GM23338 (cell line): Measurements from ENCODE around the gene SENP6. TPM values are rescaled to one million over a fixed set of nuclear protein-coding genes. Genes with fewer than 3 reads are reported as not detected.

Experiments used
- ATAC-seq: fragments of 200-7000 bp; cut with Tn5 transposase; 3 replicates; pipeline ENCODE4 v1.9.1; 2020
- DNase-seq: peaks from one replicate; pipeline ENCODE4 v3.0.0-alpha.2; 2015; ENCODE audit warnings: low spot score
- H2AFZ ChIP-seq: fragments of 200-600 bp; sonication (generic); 2 replicates; pipeline ENCODE4 v1.8.0; 2016; ENCODE audit warnings: antibody characterized with exemption, mild to moderate bottlenecking, moderate library complexity
- H3F3A ChIP-seq: fragments of 200-600 bp; sonication (generic); replicated peaks from 2 replicates; pipeline ENCODE4 v1.8.0; 2017; ENCODE audit warnings: antibody characterized with exemption, mixed run types, low read depth
- H3K27ac ChIP-seq: fragments of 200-600 bp; sonication (generic); 2 replicates; pipeline ENCODE4 v1.6.1; 2016; ENCODE audit warnings: low read depth
- H3K27me3 ChIP-seq: fragments of 200-600 bp; sonication (generic); 2 replicates; pipeline ENCODE4 v1.8.0; 2016; ENCODE audit warnings: mild to moderate bottlenecking, mixed run types, moderate library complexity; ENCODE audit not compliant: insufficient read depth
- H3K36me3 ChIP-seq: fragments of 200-600 bp; sonication (generic); 2 replicates; pipeline ENCODE4 v1.8.0; 2016; ENCODE audit warnings: mild to moderate bottlenecking; ENCODE audit not compliant: insufficient read depth
- H3K4me1 ChIP-seq: fragments of 200-600 bp; sonication (generic); 2 replicates; pipeline ENCODE4 v1.8.0; 2016; ENCODE audit warnings: mild to moderate bottlenecking, moderate library complexity; ENCODE audit not compliant: insufficient read depth
- H3K4me2 ChIP-seq: fragments of 200-600 bp; sonication (generic); 2 replicates; pipeline ENCODE4 v1.7.1; 2017; ENCODE audit warnings: mixed run types
- H3K4me3 ChIP-seq: fragments of 200-600 bp; sonication (generic); 2 replicates; pipeline ENCODE4 v1.6.1; 2016; ENCODE audit warnings: mixed run types
- H3K79me2 ChIP-seq: fragments of 200-600 bp; sonication (generic); replicated peaks from 2 replicates; pipeline ENCODE4 v1.8.0; 2017; ENCODE audit warnings: mild to moderate bottlenecking; ENCODE audit not compliant: insufficient read depth
- H3K9me2 ChIP-seq: fragments of 200-600 bp; sonication (generic); 2 replicates; pipeline ENCODE4 v1.8.0; 2017; ENCODE audit not compliant: insufficient read depth
- H4K20me1 ChIP-seq: fragments of 200-600 bp; sonication (generic); replicated peaks from 2 replicates; pipeline ENCODE4 v1.8.0; 2017; ENCODE audit warnings: mild to moderate bottlenecking; ENCODE audit not compliant: insufficient read depth
- H3K27ac Mint-ChIP-seq: 2 replicates; pipeline ENCODE4 v1.8.0; 2020; ENCODE audit warnings: inconsistent platforms, mild to moderate bottlenecking, moderate library complexity, mixed read lengths
- H3K27me3 Mint-ChIP-seq: 3 replicates; pipeline ENCODE4 v1.8.0; 2022; ENCODE audit warnings: low read depth, mild to moderate bottlenecking, moderate library complexity, mixed read lengths, inconsistent platforms; ENCODE audit not compliant: insufficient read depth, poor library complexity
- H3K36me3 Mint-ChIP-seq: 3 replicates; pipeline ENCODE4 v1.8.0; 2021; ENCODE audit warnings: low read depth, mild to moderate bottlenecking, inconsistent platforms, moderate library complexity, mixed read lengths
- H3K4me1 Mint-ChIP-seq: 3 replicates; pipeline ENCODE4 v1.8.0; 2020; ENCODE audit warnings: mild to moderate bottlenecking, inconsistent platforms, mixed read lengths
- H3K4me3 Mint-ChIP-seq: 3 replicates; pipeline ENCODE4 v1.8.0; 2021; ENCODE audit warnings: moderate library complexity, mild to moderate bottlenecking, inconsistent platforms, mixed read lengths
- H3K9me3 Mint-ChIP-seq: 3 replicates; pipeline ENCODE4 v1.8.0; 2020; ENCODE audit warnings: moderate library complexity, mild to moderate bottlenecking, inconsistent platforms, mixed read lengths
- CREB1 ChIP-seq: fragments of 250-450 bp; sonication (Bioruptor Pico); IDR thresholded peaks from 2 replicates; pipeline ENCODE4 v1.5.0; 2020; ENCODE audit warnings: low read depth, mild to moderate bottlenecking, moderate library complexity
- CTCF ChIP-seq, 2 experiments: fragments of 200-600 bp in 1 of 2; sonication (generic) in 1 of 2; conservative IDR thresholded peaks; 2 replicates each; pipeline versions ENCODE4 v1.5.1 to v1.6.1; 2016 to 2017; ENCODE audit warnings: antibody characterized with exemption in 2 of 2, low read depth in 2 of 2, mild to moderate bottlenecking in 2 of 2, moderate library complexity in 1 of 2
- ETS1 ChIP-seq: IDR thresholded peaks from 2 replicates; pipeline ENCODE4 v1.6.1; 2016; ENCODE audit warnings: antibody characterized with exemption
- EZH2 ChIP-seq: fragments of 200-600 bp; sonication (generic); IDR thresholded peaks from one replicate; pipeline ENCODE4 v1.8.0; 2017; ENCODE audit warnings: antibody characterized with exemption, mild to moderate bottlenecking, low read depth; ENCODE audit not compliant: unreplicated experiment
- EZH2phosphoT487 ChIP-seq: fragments of 200-600 bp; sonication (generic); IDR thresholded peaks from one replicate; pipeline ENCODE4 v1.8.1; 2018; ENCODE audit warnings: antibody characterized with exemption; ENCODE audit not compliant: unreplicated experiment
- JUNB ChIP-seq: IDR thresholded peaks from one replicate; pipeline ENCODE4 v1.6.1; 2016; ENCODE audit warnings: antibody characterized with exemption; ENCODE audit not compliant: unreplicated experiment
- NANOG ChIP-seq: IDR thresholded peaks from 2 replicates; pipeline ENCODE4 v1.6.1; 2016; ENCODE audit warnings: antibody characterized with exemption, borderline replicate concordance
- POLR2AphosphoS5 ChIP-seq: IDR thresholded peaks from 2 replicates; pipeline ENCODE4 v1.6.1; 2016; ENCODE audit warnings: antibody characterized with exemption, low read depth
- REST ChIP-seq: IDR thresholded peaks from one replicate; pipeline ENCODE4 v1.6.1; 2018; ENCODE audit warnings: antibody characterized with exemption; ENCODE audit not compliant: unreplicated experiment
- STAT1 ChIP-seq: IDR thresholded peaks from one replicate; pipeline ENCODE4 v1.6.1; 2016; ENCODE audit warnings: antibody characterized with exemption; ENCODE audit not compliant: unreplicated experiment
- ZNF114 ChIP-seq: fragments of 250-450 bp; sonication (Bioruptor Pico); IDR thresholded peaks from 2 replicates; pipeline ENCODE4 v1.5.0; 2020; ENCODE audit warnings: mild to moderate bottlenecking, moderate library complexity
- ZNF331 ChIP-seq: fragments of 250-450 bp; sonication (Bioruptor Pico); IDR thresholded peaks from 2 replicates; pipeline ENCODE4 v1.5.0; 2020; ENCODE audit warnings: low read depth, mild to moderate bottlenecking, moderate library complexity
- polyA plus RNA-seq: library from polyadenylated mRNA; unstranded; fragments of >200 nt; fragmentation: Nextera tagmentation; extraction: Ambion mirVana; gene quantifications from 2 replicates; pipeline ENCODE4 v1.2.1, GENCODE V29; 2016
- total RNA-seq: library from RNA; depleted of rRNA; stranded (reverse); fragments of >200 nt; shearing (Covaris generic); gene quantifications from 2 replicates; pipeline ENCODE4 v1.2.3, GENCODE V29; 2014

The SENP6 gene
- total and polyA plus RNA-seq, 2 experiments from 2014 or later: 66.6 to 114 TPM

GRCh38 chr6:75642311-75642710 is 40.6 kb downstream of the SENP6 start (continued):
- TF ChIP-seq ZNF331: no peak
- TF ChIP-seq EZH2phosphoT487: no peak
- TF ChIP-seq ETS1: no peak

- no peaks in the 10 kb centered on the region for H3K4me1 Mint-ChIP-seq
- no peak overlapping the region for H3K4me3 ChIP-seq
- ATAC-seq: no peak
Observed at GRCh38 chr6:75643173-75643572, 41.5 kb downstream of the SENP6 start.

More at GRCh38 chr6:75643173-75643572, 41.5 kb downstream of the SENP6 start:
- no peak overlapping the region for H3K27ac ChIP-seq
- DNase-seq: no peak
- H4K20me1 ChIP-seq: peaks cover 3% of the 10 kb centered on the region; the same call in 1 of the 2 replicates
- no peaks in the 10 kb centered on the region; the same call in 1 of the 2 replicates for H3K36me3 ChIP-seq
- H3K27me3 ChIP-seq: no peaks in the 10 kb centered on the region
- H3K36me3 Mint-ChIP-seq: peaks cover 44% of the 10 kb centered on the region
- H3F3A ChIP-seq: no peaks in the 10 kb centered on the region
- H2AFZ ChIP-seq: no peak overlapping the region
- H3K4me2 ChIP-seq: no peak overlapping the region
- H3K27me3 Mint-ChIP-seq: peaks cover 2% of the 10 kb centered on the region
- H3K27ac Mint-ChIP-seq: no peak overlapping the region
- H3K9me3 Mint-ChIP-seq: no peaks in the 10 kb centered on the region
- no peaks in the 10 kb centered on the region for H3K4me1 ChIP-seq
- H3K79me2 ChIP-seq: 0 out of 2 replicates have a peak, but pooled peaks cover 6% of the 10 kb centered on the region
- no peak overlapping the region for H3K4me3 Mint-ChIP-seq
- no peaks in the 10 kb centered on the region for H3K9me2 ChIP-seq
- TF ChIP-seq ZNF114 (CRISPR knock-in tag) (no peak), ZNF331 (no peak), EZH2 (no peak), JUNB (no peak), CREB1 (CRISPR knock-in tag) (no peak), NANOG (no peak), CTCF (conservative IDR thresholded peaks at IDR 0.05; ENCODE audit: low read depth in 2 of 2) (no peak), ETS1 (no peak), STAT1 (no peak), POLR2AphosphoS5 (no peak), REST (no peak)
